Ishikawa (cell line): ENCODE data around the gene NT5DC4.

Experiments used
- CEBPB ChIP-seq: IDR thresholded peaks from 2 replicates; pipeline ENCODE4 v1.6.1; 2012
- CREB1 ChIP-seq: IDR thresholded peaks from 2 replicates; pipeline ENCODE4 v1.6.1; 2012; ENCODE audit warnings: low read depth
- EGR1 ChIP-seq: IDR thresholded peaks from 2 replicates; pipeline ENCODE4 v1.6.1; 2012
- EP300 ChIP-seq: IDR thresholded peaks from 2 replicates; pipeline ENCODE4 v1.6.1; 2012; ENCODE audit warnings: borderline replicate concordance
- FOXM1 ChIP-seq: IDR thresholded peaks from 2 replicates; pipeline ENCODE4 v1.6.1; 2012; ENCODE audit warnings: low read depth, borderline replicate concordance
- NFIC ChIP-seq: IDR thresholded peaks from 2 replicates; pipeline ENCODE4 v1.6.1; 2012
- RAD21 ChIP-seq: IDR thresholded peaks from 2 replicates; pipeline ENCODE4 v1.6.1; 2012; ENCODE audit warnings: low read depth
- TAF1 ChIP-seq: IDR thresholded peaks from 2 replicates; pipeline ENCODE4 v1.6.1; 2012; ENCODE audit warnings: low read depth, mild to moderate bottlenecking
- TCF12 ChIP-seq: IDR thresholded peaks from 2 replicates; pipeline ENCODE4 v1.6.1; 2012; ENCODE audit warnings: low read depth
- TEAD4 ChIP-seq: IDR thresholded peaks from 2 replicates; pipeline ENCODE4 v1.6.1; 2012
- YY1 ChIP-seq: IDR thresholded peaks from 2 replicates; pipeline ENCODE4 v1.6.1; 2012; ENCODE audit warnings: low read depth
- ZBTB7A ChIP-seq: IDR thresholded peaks from 2 replicates; pipeline ENCODE4 v1.6.1; 2012; ENCODE audit warnings: low read depth
- TF ChIP-seq, protein P1 (sequence below): IDR thresholded peaks from 2 replicates; pipeline ENCODE4 v1.6.1; 2012; ENCODE audit warnings: low read depth, mild to moderate bottlenecking
- TF ChIP-seq, protein P2 (sequence below): IDR thresholded peaks from 2 replicates; pipeline ENCODE4 v1.6.1; 2012
- TF ChIP-seq, protein P3 (sequence below): IDR thresholded peaks from 2 replicates; pipeline ENCODE4 v1.6.1; 2012

NT5DC4 gene

DNA sequence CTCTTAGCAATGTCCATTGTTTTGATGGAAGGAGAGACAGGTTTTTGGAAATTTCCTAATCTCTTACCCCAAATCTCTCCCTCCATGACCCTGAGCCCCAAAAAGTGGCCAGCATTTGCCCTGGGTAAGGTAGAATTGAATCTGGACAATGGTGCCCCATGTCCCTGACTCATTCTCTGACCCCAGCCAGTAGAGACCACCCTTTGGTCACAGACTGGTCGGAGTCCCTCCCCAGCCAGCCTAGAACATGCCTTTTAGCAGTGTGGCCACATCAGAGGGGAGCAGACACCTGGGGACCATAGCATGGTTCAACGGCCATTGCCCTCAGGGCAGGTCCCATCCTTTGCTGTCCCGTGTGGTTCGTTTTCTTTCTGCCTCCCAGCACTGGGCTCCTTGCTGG, 6.5 kb upstream of the NT5DC4 start:
- TF ChIP-seq EGR1: no peak
- no peak for TF ChIP-seq CEBPB
- no peak for TF ChIP-seq RAD21
- TF ChIP-seq TAF1: no peak
- no peak for TF ChIP-seq NFIC

DNA sequence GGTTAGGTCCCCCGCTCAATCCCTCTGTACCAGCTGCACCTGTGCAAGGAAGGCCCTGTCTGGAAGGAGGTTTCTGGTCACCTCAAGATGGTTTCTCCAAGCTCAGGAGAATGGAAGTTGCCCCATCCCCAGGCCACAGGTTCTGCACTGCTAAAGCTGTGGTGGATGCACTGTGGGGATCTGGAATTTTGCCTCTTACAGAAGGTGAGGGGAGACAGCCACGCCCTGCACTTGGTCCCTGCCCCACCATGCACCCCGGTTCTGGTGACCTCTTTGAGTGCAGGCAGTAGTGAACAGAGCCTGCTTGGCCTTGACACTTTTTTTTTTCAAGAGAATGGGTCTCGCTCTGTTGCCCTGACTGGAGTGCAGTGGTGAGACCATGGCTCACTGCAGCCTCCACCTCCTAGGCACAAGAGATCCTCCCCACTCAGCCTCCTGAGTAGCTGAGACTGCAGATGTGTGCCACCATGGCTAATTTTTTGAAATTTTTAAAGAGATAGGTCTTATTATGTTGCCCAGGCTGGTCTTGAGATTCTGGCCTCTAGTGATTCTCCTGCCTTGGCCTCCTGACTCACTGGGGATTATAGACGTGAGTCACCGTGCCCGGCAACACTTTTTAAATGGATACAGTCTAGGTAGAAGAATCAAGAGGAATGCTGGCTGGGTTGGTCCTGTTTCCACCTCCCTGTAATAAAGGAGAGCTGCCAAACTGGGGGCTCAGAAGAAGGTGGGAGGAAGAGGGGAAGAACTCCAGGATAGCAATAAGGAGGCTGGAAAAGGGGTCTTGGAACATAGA, 5.8 kb upstream of the NT5DC4 start:
- no peak for TF ChIP-seq YY1
- no peak for TF ChIP-seq CEBPB
- no peak for TF ChIP-seq RAD21
- TF ChIP-seq, protein P1, sequence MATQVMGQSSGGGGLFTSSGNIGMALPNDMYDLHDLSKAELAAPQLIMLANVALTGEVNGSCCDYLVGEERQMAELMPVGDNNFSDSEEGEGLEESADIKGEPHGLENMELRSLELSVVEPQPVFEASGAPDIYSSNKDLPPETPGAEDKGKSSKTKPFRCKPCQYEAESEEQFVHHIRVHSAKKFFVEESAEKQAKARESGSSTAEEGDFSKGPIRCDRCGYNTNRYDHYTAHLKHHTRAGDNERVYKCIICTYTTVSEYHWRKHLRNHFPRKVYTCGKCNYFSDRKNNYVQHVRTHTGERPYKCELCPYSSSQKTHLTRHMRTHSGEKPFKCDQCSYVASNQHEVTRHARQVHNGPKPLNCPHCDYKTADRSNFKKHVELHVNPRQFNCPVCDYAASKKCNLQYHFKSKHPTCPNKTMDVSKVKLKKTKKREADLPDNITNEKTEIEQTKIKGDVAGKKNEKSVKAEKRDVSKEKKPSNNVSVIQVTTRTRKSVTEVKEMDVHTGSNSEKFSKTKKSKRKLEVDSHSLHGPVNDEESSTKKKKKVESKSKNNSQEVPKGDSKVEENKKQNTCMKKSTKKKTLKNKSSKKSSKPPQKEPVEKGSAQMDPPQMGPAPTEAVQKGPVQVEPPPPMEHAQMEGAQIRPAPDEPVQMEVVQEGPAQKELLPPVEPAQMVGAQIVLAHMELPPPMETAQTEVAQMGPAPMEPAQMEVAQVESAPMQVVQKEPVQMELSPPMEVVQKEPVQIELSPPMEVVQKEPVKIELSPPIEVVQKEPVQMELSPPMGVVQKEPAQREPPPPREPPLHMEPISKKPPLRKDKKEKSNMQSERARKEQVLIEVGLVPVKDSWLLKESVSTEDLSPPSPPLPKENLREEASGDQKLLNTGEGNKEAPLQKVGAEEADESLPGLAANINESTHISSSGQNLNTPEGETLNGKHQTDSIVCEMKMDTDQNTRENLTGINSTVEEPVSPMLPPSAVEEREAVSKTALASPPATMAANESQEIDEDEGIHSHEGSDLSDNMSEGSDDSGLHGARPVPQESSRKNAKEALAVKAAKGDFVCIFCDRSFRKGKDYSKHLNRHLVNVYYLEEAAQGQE: no peak
- no peak for TF ChIP-seq TAF1
- no peak for TF ChIP-seq CREB1
- no peak for TF ChIP-seq TCF12
- TF ChIP-seq NFIC: no peak
- no peak for TF ChIP-seq ZBTB7A
- TF ChIP-seq EGR1: no peak
- TF ChIP-seq, protein P2, sequence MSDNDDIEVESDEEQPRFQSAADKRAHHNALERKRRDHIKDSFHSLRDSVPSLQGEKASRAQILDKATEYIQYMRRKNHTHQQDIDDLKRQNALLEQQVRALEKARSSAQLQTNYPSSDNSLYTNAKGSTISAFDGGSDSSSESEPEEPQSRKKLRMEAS: no peak
- TF ChIP-seq, protein P3, sequence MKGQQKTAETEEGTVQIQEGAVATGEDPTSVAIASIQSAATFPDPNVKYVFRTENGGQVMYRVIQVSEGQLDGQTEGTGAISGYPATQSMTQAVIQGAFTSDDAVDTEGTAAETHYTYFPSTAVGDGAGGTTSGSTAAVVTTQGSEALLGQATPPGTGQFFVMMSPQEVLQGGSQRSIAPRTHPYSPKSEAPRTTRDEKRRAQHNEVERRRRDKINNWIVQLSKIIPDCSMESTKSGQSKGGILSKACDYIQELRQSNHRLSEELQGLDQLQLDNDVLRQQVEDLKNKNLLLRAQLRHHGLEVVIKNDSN: no peak
- no peak for TF ChIP-seq TEAD4
- no peak for TF ChIP-seq FOXM1
- TF ChIP-seq EP300: no peak

DNA sequence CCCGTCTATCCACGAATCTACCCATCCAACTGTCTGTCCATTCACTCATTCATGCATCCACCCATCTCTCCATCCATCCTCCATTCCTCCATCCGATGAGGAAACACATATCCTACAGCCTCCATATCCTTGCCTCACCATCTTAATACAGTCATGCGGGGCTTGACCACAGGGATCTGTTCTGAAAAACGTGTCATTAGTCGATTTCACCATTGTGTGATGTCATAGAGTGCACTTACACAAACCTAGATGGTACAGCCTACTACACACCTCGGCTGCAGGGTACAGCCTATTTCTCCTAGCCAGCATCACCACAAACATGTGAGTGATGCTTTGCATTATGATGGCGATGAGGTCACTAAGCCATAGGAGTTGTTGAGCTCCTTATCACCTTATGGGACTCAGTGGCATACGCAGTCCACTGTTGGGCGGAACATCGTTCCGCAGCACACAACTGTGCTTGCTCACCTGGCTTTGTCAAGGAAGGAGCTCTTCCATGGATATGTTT, 1.9 kb upstream of the NT5DC4 start:
- TF ChIP-seq CREB1: no peak
- no peak for TF ChIP-seq YY1
- TF ChIP-seq TAF1: no peak
- TF ChIP-seq, protein P2: no peak
- TF ChIP-seq EP300: no peak
- no peak for TF ChIP-seq FOXM1
- TF ChIP-seq CEBPB: no peak
- no peak for TF ChIP-seq EGR1
- TF ChIP-seq ZBTB7A: no peak
- TF ChIP-seq, protein P1: no peak
- no peak for TF ChIP-seq NFIC
- no peak for TF ChIP-seq TEAD4
- no peak for TF ChIP-seq TCF12
- TF ChIP-seq RAD21: no peak
- TF ChIP-seq, protein P3: no peak

DNA sequence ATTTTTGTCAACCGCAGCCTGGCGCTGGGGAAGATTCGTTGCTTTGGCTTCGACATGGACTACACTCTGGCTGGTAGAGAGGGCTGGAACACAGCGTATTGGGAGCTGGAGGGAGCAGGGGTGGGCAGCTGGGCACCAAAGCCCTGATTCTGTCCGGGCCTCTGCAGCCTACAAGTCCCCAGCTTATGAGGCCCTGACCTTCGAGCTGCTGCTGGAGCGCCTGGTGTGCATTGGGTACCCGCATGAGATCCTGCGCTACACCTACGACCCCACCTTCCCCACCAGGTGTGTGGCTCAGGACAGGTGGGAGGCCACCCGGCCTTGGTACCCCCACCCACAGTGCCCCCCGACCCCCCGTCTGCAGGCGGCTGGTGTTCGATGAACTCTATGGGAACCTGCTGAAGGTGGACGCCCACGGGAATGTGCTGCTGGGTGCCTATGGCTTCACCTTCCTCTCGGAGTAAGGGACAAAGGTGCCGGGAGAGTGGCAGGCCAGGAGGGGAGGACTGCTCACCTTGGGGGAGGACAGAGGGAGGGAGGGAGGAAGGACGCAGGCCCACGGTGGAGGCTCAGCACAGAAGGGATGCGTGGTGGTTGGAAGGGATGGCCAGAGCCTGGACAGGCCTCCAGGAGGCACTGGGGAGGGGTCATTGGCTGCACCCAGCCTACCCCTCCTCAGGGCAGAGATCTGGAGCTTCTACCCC, 1.2 kb downstream of the NT5DC4 start:
- no peak for TF ChIP-seq FOXM1

DNA sequence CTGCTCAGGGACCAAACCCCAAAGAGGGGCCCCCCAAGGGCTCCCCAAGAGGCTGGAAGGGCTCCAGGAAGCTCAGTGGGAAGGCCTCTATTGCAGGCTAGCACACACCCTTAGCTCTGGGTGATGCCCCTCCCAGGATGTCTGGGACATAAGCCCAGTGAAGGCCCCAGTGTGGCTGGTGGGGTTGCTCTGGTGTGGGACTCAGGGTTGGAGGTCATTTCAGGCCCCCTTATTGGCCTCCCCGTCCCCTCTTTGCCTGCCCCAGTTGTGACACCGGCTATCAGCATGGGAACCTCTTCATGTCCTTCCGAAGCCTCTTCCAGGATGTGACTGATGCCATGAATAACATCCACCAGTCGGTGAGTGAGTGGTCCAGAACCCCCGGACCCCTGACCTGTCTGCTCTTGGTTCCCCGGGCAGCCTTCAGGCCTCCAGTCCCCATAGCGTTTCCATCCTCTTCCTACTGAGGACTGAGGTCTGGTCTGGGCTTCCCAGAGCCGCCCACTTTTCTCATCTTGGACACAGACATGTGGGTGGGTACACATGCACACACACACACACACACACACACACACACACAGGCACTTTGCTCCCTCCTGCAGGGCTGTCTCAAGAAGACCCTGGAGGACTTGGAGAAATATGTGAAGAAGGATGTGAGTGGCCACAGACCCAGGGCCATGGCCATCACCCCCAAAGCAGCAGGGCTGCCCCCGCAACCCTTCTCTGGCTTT, 2.2 kb downstream of the NT5DC4 start:
- TF ChIP-seq, protein P1: no peak
- no peak for TF ChIP-seq YY1
- TF ChIP-seq, protein P2: no peak
- no peak for TF ChIP-seq EGR1
- TF ChIP-seq EP300: no peak
- TF ChIP-seq CEBPB: no peak
- TF ChIP-seq NFIC: no peak
- no peak for TF ChIP-seq TCF12
- TF ChIP-seq, protein P3: no peak
- TF ChIP-seq CREB1: no peak
- TF ChIP-seq ZBTB7A: no peak
- no peak for TF ChIP-seq RAD21
- no peak for TF ChIP-seq FOXM1
- TF ChIP-seq TAF1: no peak
